ENCODE measurements around the gene CAP2.
"Not testable (repeated sequence)": the region's sequence is repeated elsewhere in the genome, so short reads cannot be mapped to it uniquely, and the experiment has no call there.

The CAP2 gene

DNA sequence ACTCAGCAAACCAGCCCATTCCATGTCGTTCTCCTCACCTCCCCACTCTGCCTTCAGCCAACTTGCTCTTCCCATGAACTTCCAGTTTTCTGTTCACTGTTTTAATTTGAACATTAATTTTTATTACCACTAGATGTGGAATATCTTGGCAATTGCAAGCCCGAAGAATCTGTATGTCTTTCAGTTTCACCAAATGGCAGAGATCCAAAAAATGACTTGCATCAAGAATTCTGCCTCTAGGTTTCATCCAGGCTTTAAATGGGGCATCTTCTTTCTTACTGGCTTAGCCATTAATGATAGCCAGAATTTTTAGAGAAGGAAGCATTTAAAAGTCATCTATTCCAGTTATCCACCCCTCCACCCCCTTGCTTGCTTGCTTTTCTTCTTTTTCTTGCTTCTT is 39.0 kb downstream of the CAP2 start:
- DNase-seq (ENCODE audit: low read depth in 2 of 2, low spot score in 1 of 2), result no peak

- no peak for DNase-seq (ENCODE audit: low read depth in 2 of 2, low spot score in 1 of 2)
Observed at GRCh38 chr6:17439243-17439993, 46.0 kb downstream of the CAP2 start.

DNA sequence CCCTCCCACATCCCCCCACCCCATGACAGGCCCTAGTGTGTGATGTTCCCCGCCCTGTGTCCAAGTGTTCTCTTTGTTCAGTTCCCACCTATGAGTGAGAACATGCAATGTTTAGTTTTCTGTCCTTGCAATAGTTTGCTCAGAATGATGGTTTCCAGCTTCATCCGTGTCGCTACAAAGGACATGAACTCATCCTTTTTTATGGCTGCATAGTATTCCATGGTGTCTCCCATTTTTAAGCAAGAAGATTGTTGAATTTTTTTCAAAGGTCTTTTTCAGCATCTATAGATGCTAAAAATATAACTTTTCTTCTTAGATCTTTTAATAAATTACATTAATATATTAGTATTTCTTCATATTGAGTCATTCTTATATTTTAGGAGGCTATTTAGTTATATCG is 47.4 kb downstream of the CAP2 start:
- DNase-seq (ENCODE audit: low read depth in 2 of 2, low spot score in 1 of 2), result not testable (repeated sequence)

- DNase-seq (ENCODE audit: low read depth in 2 of 2, low spot score in 1 of 2), result no peak
Observed at GRCh38 chr6:17442196-17442595, 48.8 kb downstream of the CAP2 start.

DNA sequence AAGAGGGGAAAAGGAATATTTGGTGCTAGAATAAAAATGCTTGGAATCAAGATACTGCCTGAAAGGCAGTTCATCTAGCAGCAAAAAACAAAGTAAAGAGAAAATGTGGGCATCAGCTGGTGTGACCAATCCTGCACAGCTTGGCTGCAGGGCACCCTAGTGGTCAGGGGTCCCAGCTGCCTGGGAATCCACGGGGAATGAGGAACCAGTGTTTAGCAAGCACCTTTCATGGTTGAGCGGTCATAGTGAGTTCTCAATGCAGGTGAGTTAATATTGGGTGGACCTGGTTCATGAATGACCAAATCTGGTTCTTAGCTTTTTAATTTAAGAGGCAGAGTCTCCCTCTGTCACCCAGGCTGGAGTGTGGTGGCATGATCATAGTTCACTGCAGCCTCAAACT is 53.3 kb downstream of the CAP2 start:
- DNase-seq (ENCODE audit: low read depth in 2 of 2, low spot score in 1 of 2), result no peak

DNA sequence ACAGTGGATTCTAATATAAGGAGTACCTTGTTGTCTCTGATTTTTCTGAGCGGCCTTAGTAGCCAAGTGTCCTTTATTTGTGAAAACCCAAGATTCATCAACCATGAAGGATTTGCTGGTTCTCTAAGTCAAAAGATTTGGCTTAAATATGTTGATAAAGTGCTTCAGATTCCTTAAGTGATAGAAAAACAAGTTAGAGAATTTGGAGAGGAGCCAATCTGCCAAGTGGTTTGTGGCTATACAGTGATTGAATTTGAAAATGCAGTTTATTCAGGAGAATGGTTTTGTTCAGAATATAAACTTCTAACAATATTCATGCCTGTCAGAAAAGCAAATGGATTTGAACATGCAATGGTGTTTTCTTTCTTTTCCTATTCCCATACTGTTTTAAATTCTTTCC is 54.8 kb downstream of the CAP2 start:
- DNase-seq (ENCODE audit: low read depth in 2 of 2, low spot score in 1 of 2), result no peak

GRCh38 chr6:17450397-17450796 is 57.0 kb downstream of the CAP2 start:
- DNase-seq (ENCODE audit: low read depth in 2 of 2, low spot score in 1 of 2), result no peak

DNA sequence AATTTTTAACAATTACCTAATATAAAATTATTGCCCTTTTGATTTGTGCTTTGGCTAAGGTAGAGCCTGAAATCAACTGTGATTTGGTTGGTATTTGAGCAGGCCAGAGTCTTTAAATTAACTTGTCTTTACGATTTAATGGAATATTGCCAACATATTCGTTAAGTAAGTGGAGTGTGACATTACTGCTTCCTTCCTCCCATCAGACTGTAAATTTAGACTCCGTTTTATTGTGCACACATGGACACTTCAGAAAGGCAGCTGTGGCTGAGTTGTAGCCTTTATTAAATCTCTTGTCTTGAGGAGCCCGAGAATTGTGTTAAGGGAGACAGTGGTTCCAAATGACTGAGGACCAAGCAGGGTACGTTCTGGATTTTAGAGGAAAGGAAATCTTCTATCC is 57.4 kb downstream of the CAP2 start:
- no peak for DNase-seq (ENCODE audit: low read depth in 2 of 2, low spot score in 1 of 2)

DNA sequence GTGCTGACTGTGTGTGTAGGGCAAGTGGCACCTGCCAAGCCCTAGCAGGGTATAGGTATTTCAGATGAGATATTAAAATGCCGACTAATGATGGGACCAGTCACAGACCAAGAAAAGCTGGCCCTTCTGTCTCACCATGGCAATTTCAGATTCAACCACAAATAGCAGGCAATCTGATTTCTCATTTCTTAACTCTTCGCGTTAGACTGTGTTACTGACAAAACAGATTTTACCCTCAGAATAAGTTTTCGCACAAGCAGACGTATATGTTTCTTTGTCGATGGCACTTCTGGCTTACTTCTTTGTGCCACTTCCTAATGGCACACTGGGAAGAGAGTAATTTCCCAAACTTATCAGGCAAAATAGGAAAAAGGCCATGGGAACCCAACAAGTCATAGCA is 58.7 kb downstream of the CAP2 start:
- no peak for DNase-seq (ENCODE audit: low read depth in 2 of 2, low spot score in 1 of 2)

GRCh38 chr6:17454316-17455005 is 61.1 kb downstream of the CAP2 start:
- no peak for DNase-seq (ENCODE audit: low read depth in 2 of 2, low spot score in 1 of 2)

DNA sequence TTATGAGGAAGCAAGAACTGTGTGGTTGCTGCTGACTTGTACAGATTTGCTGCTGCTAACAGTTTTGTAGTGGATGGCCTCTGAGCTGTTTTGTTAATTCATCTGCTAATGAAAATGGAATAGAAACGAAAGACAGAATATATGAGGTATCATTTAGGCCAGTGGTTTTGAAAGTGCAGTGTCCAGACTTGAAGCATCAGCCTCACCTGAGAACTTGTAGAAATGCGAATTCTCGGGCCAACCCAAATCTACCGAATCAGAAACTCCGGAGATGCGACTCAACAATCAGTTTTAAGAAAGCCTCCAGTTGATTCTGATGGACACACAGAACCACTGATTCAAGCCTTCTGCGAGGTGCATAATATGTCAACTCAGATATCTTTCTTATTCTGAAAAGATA is 62.5 kb downstream of the CAP2 start:
- DNase-seq (ENCODE audit: low read depth in 2 of 2, low spot score in 1 of 2), result no peak

GRCh38 chr6:17456711-17457110 is 63.3 kb downstream of the CAP2 start:
- no peak for DNase-seq (ENCODE audit: low read depth in 2 of 2, low spot score in 1 of 2)

GRCh38 chr6:17457405-17457804 is 64.0 kb downstream of the CAP2 start:
- no peak for DNase-seq (ENCODE audit: low read depth in 2 of 2, low spot score in 1 of 2)

DNA sequence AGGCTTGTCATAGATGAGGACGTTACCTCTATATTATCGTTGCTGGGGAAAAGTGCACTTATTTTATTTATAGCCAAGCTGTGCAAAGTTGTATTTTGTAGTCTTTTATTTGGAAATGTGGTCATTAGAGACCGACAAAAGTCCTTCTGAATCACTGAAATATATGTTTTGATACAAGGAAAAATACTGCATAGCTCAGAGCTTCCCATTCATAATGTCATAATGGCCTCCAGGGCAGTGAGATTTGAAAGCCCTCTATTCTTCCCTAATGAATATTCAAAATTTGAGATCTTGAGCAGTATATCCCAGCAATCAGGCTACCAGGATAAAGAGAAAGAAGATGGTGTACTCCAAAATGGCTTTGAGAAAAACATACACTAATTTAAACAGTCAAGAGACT is 64.6 kb downstream of the CAP2 start:
- no peak for DNase-seq (ENCODE audit: low read depth in 2 of 2, low spot score in 1 of 2)

GRCh38 chr6:17458966-17459365 is 65.6 kb downstream of the CAP2 start:
- no peak for DNase-seq (ENCODE audit: low read depth in 2 of 2, low spot score in 1 of 2)

- no peak for DNase-seq (ENCODE audit: low read depth in 2 of 2, low spot score in 1 of 2)
Observed at GRCh38 chr6:17460862-17461261, 67.5 kb downstream of the CAP2 start.

DNA sequence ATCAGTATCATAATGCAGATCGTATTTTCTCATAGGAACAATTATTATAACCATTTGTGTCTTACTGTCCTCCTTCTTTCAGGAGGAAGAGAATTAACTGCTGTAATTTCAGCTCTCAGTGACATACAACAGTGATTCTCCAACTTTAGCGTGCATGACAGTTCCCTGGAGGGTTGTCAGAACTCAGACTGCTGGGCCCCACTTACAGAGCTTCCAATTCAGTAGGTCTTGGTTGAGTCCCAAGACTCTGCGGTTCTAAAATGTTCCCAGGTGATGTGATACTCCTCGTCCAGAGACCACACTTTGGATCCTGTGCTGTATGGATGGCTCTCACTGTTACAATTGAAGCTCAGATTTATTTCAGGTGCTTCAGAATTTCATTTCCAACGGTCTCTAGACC is 72.8 kb downstream of the CAP2 start:
- DNase-seq (ENCODE audit: low read depth in 2 of 2, low spot score in 1 of 2), result no peak

DNA sequence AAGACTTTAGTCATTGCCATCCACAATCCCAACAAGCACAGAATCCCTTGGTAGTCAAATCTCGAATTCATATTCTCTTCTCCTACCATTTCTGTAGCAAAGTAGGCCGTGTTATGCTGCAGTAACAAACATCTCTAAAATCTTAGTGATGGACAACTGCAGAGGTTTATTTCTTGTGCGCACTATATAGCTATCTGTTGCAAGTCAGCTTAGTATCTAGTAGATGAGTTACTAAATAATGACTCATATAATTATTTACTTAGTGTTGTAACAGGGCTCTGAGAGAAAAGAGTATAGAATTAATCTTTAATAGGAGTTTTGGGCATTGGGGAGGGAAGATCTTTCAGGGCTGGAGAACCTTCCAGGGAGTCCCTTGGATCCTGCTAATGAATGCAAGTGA is 73.3 kb downstream of the CAP2 start:
- DNase-seq (ENCODE audit: low read depth in 2 of 2, low spot score in 1 of 2), result no peak

- DNase-seq (ENCODE audit: low read depth in 2 of 2, low spot score in 1 of 2), result no peak
Observed at GRCh38 chr6:17469006-17469832, 75.8 kb downstream of the CAP2 start.

- no peak for DNase-seq (ENCODE audit: low read depth in 2 of 2, low spot score in 1 of 2)
Observed at GRCh38 chr6:17470202-17470937, 77.0 kb downstream of the CAP2 start.

DNA sequence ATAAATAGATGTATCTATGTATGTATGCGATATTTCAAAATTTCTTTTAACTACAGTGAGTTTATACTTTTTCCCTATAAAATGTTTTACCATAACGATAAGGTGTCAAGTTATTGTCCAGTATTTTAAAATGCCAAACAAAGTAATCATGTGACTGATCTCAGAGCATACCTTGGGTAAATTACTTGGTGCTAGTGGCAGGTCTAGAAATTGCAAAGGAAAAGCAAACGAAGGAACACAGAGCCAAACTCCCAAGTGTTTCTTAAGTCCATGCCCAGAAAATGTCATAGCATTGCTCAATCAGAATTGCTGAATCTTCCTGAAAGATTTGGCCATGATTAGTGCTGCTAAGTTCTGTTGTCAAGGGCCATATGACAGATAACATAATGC is 77.5 kb downstream of the CAP2 start:
- DNase-seq (ENCODE audit: low read depth in 2 of 2, low spot score in 1 of 2), result no peak
